Activated T-cell treated with anti-CD3 and anti-CD28 coated beads, Interleukin-2, amount 50 U/mL, for 72 hours (primary cell): ENCODE measurements around the gene CASP8AP2. TPM values are rescaled to one million over a fixed set of nuclear protein-coding genes. Genes with fewer than 3 reads are reported as not detected.
"Not testable (repeated sequence)": the region's sequence is repeated elsewhere in the genome, so short reads cannot be mapped to it uniquely, and the experiment has no call there.

ENCODE experiments used
- ATAC-seq, 2 donors: fragments of 150-1000 bp; cut with Tn5 transposase; replicated peaks in 1 of 2; 2 replicates each; pipeline ENCODE4 v1.10.0; 2021; ENCODE audit warnings: moderate library complexity in 2 of 2, mild to moderate bottlenecking in 1 of 2
- DNase-seq, 2 donors: peaks; one replicate each; pipeline ENCODE4 v3.0.0; 2021 to 2022; ENCODE audit warnings: mixed read lengths in 1 of 2
- H3K27ac Mint-ChIP-seq: one replicate; pipeline ENCODE4 v1.8.0; 2022; ENCODE audit warnings: mild to moderate bottlenecking, moderate library complexity, mixed read lengths
- H3K27me3 Mint-ChIP-seq: one replicate; pipeline ENCODE4 v1.8.0; 2022; ENCODE audit warnings: low read depth, mixed read lengths
- H3K36me3 Mint-ChIP-seq, 2 donors: one replicate each; pipeline ENCODE4 v1.8.0; 2022; ENCODE audit warnings: mixed read lengths in 2 of 2, mild to moderate bottlenecking in 1 of 2; ENCODE audit not compliant: insufficient read depth in 2 of 2
- H3K4me1 Mint-ChIP-seq: one replicate; pipeline ENCODE4 v1.8.0; 2022; ENCODE audit warnings: low read depth, mixed read lengths
- H3K4me3 Mint-ChIP-seq, 2 donors: one replicate each; pipeline ENCODE4 v1.8.0; 2022; ENCODE audit warnings: mild to moderate bottlenecking in 2 of 2, mixed read lengths in 2 of 2, moderate library complexity in 2 of 2
- H3K9me3 Mint-ChIP-seq, 2 donors: one replicate each; pipeline ENCODE4 v1.8.0; 2022; ENCODE audit warnings: mixed read lengths in 2 of 2
- total RNA-seq, 2 donors: library from RNA; stranded (reverse); gene quantifications; one replicate each; pipeline ENCODE4 v1.2.3, GENCODE V29; 2022

CASP8AP2 gene
- total RNA-seq, 2 donors from 2014 or later: 27.2 to 36.1 TPM

DNA sequence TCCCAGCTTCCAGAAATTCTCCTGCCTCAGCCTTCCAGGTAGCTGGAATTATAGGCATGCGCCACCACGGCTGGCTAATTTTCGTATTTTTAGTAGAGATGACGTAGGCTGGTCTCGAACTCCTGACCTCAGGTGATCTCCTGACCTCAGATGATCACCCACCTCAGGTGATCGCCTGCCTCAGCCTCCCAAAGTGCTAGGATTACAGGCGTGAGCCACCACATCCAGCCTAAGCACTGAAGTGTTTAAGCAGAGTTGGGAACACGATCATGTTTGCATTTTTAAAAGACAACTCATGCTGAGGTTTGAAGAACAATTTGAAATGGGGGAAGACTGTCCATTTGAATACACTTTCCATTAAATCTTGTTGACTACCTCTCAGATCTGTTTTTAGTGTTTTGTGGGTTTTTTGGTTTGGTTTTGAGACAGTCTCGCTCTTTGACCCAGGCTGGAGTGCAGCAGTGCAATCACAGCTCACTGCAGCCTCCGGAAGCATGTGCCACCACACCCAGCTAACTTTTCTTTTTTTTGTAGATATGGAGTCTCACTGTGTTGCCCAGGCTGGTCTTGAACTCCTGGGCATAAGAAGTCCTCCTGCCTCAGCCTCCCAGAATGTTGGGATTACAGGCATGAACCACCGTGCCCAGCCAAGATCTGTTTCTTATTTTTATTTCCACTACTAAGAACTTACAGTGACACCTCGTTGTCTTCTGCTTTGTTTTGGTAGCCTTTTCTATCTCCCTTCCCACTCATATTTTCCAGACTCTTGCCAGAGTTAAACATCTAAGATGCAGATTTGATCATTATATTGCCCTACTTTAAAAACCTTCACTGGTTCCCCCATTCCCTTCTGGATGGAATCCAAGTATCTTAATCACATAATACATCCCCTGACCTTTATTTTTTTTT lies 5.5 kb downstream of the CASP8AP2 start:
- Mint-ChIP-seq H3K36me3 (peaks cover 17 to 55% of the 10 kb centered on the region in 2 donors), H3K4me3 (peak overlapping the region; percentile 58 to 63), H3K9me3 (no peaks in the 10 kb centered on the region), H3K4me1 (peaks cover 62% of the 10 kb centered on the region), H3K27me3 (no peaks in the 10 kb centered on the region), H3K27ac (peak overlapping the region; percentile 21)
- DNase-seq (peak; percentile 60 to 63), ATAC-seq (peak; percentile 95 to 97)

DNA sequence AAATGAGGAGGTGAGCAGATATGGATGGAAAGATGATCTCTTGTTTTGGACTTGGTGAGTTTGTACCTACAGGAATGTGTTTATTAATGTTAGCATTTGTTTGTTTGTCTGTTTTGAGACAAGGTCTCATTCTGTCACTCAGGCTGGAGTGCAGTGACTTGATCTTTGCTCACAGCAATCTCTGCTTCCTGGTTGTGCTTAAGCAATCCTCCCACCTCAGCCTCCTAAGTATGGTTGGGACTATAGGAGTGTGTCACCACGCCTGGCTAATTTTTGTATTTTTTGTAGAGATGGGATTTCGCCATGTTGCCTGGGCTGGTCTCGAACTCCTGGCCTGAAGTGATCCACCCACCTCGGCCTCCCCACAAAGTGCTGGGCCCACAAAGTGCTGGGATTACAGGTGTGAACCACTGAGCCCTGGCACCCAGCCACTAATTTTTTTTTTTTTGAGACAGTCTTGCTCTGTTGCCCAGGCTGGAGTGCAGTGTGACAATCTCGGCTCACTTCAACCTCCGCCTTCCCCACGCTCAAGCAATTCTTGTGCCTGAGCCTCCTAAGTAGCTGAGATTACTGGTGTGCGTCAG lies 7.1 kb downstream of the CASP8AP2 start:
- DNase-seq (no peak), ATAC-seq (no peak)
- Mint-ChIP-seq H3K27me3 (no peaks in the 10 kb centered on the region), H3K27ac (no peak overlapping the region), H3K36me3 (peaks cover 16 to 48% of the 10 kb centered on the region in 2 donors), H3K4me3 (peak overlapping the region in 1 of 2 donors; percentile 10), H3K9me3 (no peaks in the 10 kb centered on the region), H3K4me1 (peaks cover 58% of the 10 kb centered on the region)

DNA sequence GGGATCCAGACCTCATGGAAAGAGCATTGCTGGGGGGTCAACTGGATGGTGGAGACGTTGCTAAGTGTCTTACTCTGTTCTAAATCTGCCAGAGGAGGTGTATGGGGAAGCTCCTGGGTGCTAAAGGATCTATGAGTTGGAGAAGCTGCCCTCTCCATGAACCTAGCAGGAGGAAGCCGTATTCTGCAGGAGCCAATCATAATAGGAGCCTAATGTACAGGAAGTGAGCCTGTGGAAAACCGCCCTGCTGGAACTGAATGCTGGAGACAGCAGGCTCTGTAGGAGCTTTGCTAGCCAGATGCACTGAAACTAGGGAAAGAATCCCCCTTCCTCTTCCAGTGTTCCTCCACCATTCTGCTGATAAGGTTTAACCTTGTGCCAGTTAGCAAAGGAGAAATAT lies 10.9 kb downstream of the CASP8AP2 start:
- H3K9me3 Mint-ChIP-seq: no peaks in the 10 kb centered on the region
- no peak overlapping the region for H3K4me3 Mint-ChIP-seq
- DNase-seq (no peak), ATAC-seq (no peak)
- no peaks in the 10 kb centered on the region for H3K27me3 Mint-ChIP-seq
- H3K4me1 Mint-ChIP-seq: peaks cover 45% of the 10 kb centered on the region
- peaks cover 11 to 20% of the 10 kb centered on the region in 2 donors for H3K36me3 Mint-ChIP-seq
- peak overlapping the region; percentile 16 for H3K27ac Mint-ChIP-seq

DNA sequence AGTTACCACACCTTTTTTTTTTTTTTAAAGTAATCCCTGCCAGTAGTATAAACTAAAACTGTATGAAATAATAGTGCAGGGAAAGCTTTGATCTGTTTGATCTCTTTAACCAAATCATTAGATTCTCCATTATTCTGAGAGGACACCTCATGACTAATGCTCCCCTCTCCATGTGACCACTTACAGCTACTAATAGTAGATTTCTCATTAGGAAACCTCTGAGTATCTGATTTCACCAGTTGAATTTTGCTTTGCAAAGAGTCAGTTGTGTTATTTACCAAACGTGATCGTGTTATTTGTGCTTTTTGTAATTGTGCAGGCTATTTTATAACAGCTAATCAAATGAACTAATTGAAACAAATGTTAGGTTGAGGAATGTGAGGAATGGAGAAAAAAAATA lies 12.5 kb downstream of the CASP8AP2 start:
- no peak overlapping the region for H3K27ac Mint-ChIP-seq
- ATAC-seq (no peak), DNase-seq (no peak)
- H3K36me3 Mint-ChIP-seq: peaks cover 6 to 12% of the 10 kb centered on the region in 2 donors
- no peak overlapping the region for H3K4me3 Mint-ChIP-seq
- peaks cover 31% of the 10 kb centered on the region for H3K4me1 Mint-ChIP-seq
- H3K27me3 Mint-ChIP-seq: no peaks in the 10 kb centered on the region
- no peaks in the 10 kb centered on the region for H3K9me3 Mint-ChIP-seq

DNA sequence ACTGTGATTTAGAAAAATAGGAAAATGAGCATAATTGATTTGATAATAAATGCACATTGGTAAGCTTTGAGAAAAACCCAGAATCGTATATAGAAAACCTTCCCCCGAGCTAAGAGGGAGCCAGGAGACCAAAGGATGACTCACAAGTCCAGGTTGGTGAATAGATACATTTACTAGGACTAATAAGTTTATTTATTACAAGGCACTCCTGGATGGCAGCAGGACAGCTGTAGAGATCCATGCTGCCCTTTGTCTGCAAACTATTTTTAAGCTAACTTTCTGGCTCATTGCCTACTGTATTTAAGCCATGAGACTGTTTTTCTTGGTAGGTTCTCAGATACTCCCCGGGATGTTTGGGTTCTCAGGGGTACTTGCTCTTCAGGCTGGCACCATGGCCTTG lies 13.4 kb downstream of the CASP8AP2 start:
- Mint-ChIP-seq H3K4me3 (no peak overlapping the region), H3K27me3 (no peaks in the 10 kb centered on the region), H3K27ac (peak overlapping the region; percentile 53), H3K9me3 (no peaks in the 10 kb centered on the region), H3K4me1 (peaks cover 31% of the 10 kb centered on the region), H3K36me3 (peaks cover 6 to 12% of the 10 kb centered on the region in 2 donors)
- no peak for ATAC-seq
- no peak for DNase-seq

DNA sequence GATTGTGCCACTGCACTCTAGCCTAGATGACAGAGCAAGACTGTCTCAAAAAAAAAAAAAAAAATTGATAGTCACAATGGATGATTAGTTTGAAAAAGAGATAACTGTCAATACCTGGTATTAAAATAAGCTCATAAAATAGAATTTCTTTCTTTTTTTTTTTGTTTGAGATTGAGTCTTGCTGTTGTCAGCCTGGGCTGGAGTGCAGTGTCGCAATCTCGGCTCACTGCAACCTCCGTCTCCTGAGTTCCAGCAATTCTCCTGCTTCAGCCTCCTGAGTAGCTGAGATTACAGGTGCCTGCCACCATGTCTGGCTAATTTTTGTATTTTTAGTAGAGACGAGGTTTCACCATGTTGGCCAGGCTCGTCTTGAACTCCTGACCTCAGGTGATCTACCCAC lies 17.8 kb downstream of the CASP8AP2 start:
- not testable (repeated sequence) for H3K9me3 Mint-ChIP-seq, H3K27me3 Mint-ChIP-seq, H3K27ac Mint-ChIP-seq, H3K4me1 Mint-ChIP-seq, DNase-seq, ATAC-seq, H3K4me3 Mint-ChIP-seq
- peaks cover 2 to 20% of the 10 kb centered on the region in 2 donors for H3K36me3 Mint-ChIP-seq

DNA sequence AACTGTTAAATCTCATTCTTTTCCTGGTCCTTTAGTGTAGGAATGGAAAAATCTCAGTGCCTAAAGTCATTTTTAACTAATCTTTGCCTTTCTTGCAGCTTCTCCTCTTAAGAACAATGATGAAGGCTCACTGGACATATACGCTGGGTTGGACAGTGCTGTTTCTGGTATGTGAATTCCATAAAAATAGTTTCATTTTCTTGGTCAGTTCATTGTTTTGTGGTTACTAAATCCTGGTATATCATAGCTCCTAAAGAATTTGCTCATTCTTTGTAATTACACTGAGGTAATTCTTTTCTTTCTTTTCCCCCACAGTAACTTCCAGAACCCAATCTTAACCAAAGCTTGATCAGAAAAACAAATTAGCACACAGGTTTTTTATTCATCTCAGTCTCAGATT lies 23.4 kb downstream of the CASP8AP2 start:
- H3K4me3 Mint-ChIP-seq: no peak overlapping the region
- H3K4me1 Mint-ChIP-seq: no peaks in the 10 kb centered on the region
- DNase-seq (no peak), ATAC-seq (no peak)
- no peaks in the 10 kb centered on the region for H3K27me3 Mint-ChIP-seq
- H3K36me3 Mint-ChIP-seq: peaks cover 5 to 41% of the 10 kb centered on the region in 2 donors
- peak overlapping the region; percentile 59 for H3K27ac Mint-ChIP-seq
- no peaks in the 10 kb centered on the region for H3K9me3 Mint-ChIP-seq

DNA sequence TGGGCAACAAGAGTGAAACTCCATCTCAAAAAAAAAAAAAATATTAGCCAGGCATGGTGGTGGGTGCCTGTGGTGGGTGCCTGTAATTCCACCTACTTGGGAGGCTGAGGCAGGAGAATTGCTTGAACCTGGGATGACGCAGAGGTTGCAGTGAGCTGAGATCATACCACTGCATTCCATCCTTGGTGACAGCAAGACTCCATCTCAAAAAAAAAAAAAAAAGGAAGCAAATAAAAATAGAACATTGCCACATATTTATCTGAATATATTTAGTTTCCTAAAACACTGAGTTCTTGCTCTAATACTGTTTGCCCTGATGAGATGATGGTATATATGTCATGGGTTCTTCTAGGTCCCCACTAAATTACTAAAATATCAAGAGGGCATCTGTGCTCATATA lies 28.4 kb downstream of the CASP8AP2 start:
- DNase-seq: no peak
- peaks cover 25 to 57% of the 10 kb centered on the region in 2 donors for H3K36me3 Mint-ChIP-seq
- H3K27me3 Mint-ChIP-seq: no peaks in the 10 kb centered on the region
- H3K4me1 Mint-ChIP-seq: peaks cover 7% of the 10 kb centered on the region
- peaks cover 3 to 4% of the 10 kb centered on the region in 2 donors for H3K9me3 Mint-ChIP-seq
- ATAC-seq: no peak
- H3K4me3 Mint-ChIP-seq: no peak overlapping the region
- no peak overlapping the region for H3K27ac Mint-ChIP-seq

DNA sequence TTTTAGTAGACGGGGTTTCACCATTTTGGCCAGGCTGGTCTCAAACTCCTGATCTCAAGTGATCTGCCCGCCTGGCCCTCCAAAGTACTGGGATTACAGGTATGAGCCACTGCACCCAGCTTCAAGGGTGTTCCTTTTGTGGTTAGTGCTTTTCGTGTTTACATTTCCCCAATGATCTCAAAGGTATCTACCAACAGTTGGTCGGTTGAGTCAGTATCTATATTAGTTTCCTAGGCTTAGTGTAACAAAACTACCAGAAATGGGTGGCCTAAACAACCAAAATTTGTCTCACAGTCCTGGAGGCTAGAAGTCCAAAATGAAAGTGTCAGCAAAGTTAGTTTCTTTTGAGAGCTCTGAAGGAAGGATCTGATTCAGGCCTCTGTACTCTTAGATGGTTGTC lies 30.1 kb downstream of the CASP8AP2 start:
- Mint-ChIP-seq H3K9me3 (peaks cover 3 to 4% of the 10 kb centered on the region in 2 donors), H3K4me1 (peaks cover 7% of the 10 kb centered on the region), H3K27ac (peak overlapping the region; percentile 91), H3K27me3 (no peaks in the 10 kb centered on the region), H3K36me3 (peaks cover 27 to 55% of the 10 kb centered on the region in 2 donors), H3K4me3 (peak overlapping the region in 1 of 2 donors; percentile 55)
- ATAC-seq (peak; percentile 88 to 96), DNase-seq (peak; percentile 16 to 24)

DNA sequence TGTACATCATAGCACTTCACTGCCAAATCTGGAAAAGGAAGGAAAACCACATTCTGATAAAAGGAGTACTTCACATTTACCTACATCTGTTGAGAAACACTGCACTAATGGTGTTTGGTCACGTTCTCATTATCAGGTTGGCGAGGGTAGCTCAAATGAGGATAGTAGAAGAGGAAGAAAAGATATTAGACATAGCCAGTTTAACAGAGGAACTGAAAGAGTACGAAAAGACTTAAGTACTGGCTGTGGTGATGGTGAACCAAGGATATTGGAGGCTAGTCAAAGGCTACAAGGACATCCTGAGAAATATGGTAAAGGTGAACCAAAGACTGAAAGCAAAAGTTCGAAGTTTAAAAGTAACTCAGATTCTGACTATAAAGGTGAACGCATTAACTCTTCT lies 32.6 kb downstream of the CASP8AP2 start:
- ATAC-seq (no peak), DNase-seq (no peak)
- peaks cover 30 to 56% of the 10 kb centered on the region in 2 donors for H3K36me3 Mint-ChIP-seq
- peaks cover 7% of the 10 kb centered on the region for H3K4me1 Mint-ChIP-seq
- H3K9me3 Mint-ChIP-seq: peaks cover 4% of the 10 kb centered on the region in 2 donors
- H3K27me3 Mint-ChIP-seq: no peaks in the 10 kb centered on the region
- peak overlapping the region in 1 of 2 donors; percentile 30 for H3K4me3 Mint-ChIP-seq
- H3K27ac Mint-ChIP-seq: peak overlapping the region; percentile 77

DNA sequence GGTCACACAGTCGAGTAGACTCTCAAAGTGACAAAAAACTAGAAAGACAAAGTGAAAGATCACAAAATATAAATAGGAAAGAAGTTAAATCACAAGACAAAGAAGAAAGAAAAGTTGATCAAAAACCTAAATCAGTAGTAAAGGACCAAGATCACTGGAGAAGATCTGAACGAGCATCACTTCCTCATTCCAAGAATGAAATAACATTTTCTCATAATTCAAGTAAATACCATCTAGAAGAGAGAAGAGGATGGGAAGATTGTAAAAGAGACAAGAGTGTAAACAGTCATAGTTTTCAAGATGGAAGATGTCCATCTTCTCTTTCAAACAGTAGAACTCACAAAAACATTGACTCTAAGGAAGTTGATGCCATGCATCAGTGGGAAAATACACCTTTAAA lies 33.0 kb downstream of the CASP8AP2 start:
- H3K27ac Mint-ChIP-seq: peak overlapping the region; percentile 77
- no peak for DNase-seq
- ATAC-seq: no peak

DNA sequence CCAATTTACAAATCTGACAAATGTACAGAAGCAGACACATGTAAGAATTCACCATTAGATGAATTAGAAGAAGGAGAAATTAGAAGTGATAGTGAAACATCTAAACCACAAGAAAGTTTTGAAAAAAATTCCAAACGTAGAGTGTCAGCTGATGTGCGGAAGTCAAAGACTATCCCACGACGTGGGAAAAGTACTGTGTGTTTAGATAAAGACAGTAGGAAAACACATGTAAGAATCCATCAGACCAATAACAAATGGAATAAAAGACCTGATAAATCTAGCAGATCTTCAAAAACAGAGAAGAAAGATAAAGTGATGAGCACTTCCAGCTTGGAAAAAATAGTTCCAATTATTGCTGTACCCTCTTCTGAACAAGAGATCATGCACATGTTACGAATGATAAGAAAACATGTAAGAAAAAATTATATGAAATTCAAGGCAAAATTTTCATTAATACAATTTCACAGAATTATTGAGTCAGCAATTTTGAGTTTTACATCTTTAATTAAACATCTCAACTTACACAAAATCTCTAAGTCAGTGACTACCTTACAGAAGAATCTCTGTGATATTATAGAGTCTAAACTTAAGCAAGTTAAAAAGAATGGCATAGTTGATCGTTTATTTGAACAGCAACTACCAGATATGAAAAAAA lies 36.5 kb downstream of the CASP8AP2 start:
- Mint-ChIP-seq H3K4me1 (peaks cover 7% of the 10 kb centered on the region), H3K36me3 (peaks cover 29 to 64% of the 10 kb centered on the region in 2 donors), H3K9me3 (peaks cover 4% of the 10 kb centered on the region in 2 donors), H3K4me3 (no peak overlapping the region), H3K27ac (no peak overlapping the region), H3K27me3 (no peaks in the 10 kb centered on the region)
- ATAC-seq (no peak), DNase-seq (no peak)

More for the DNA sequence above, 33.0 kb downstream of the CASP8AP2 start:
- H3K4me3 Mint-ChIP-seq: peak overlapping the region in 1 of 2 donors; percentile 7
- H3K9me3 Mint-ChIP-seq: peaks cover 4% of the 10 kb centered on the region in 2 donors
- peaks cover 7% of the 10 kb centered on the region for H3K4me1 Mint-ChIP-seq
- peaks cover 30 to 60% of the 10 kb centered on the region in 2 donors for H3K36me3 Mint-ChIP-seq
- no peaks in the 10 kb centered on the region for H3K27me3 Mint-ChIP-seq

DNA sequence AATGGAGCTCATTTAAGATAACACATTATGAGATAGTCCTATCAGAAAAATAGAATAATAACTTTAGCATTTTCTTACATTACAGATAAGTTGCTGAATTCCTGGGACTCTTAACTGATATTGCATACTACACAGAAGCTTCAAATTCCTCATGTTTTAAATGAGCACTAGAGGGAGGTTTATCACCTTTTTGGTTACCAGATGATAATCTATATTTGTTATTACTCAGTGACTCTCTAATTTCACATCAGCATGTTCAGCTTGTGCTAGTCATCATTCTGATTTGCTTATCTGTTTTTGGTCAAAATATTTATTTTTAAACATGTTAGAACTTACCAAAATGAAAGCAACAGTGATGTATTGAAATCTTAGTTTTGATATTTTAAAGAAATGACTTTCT lies 44.0 kb downstream of the CASP8AP2 start:
- H3K4me3 Mint-ChIP-seq: no peak overlapping the region
- no peaks in the 10 kb centered on the region for H3K4me1 Mint-ChIP-seq
- ATAC-seq (peak in 1 of 2 donors; percentile 43), DNase-seq (no peak)
- H3K9me3 Mint-ChIP-seq: no peaks in the 10 kb centered on the region
- no peak overlapping the region for H3K27ac Mint-ChIP-seq
- no peaks in the 10 kb centered on the region for H3K27me3 Mint-ChIP-seq
- H3K36me3 Mint-ChIP-seq: peaks cover 3 to 12% of the 10 kb centered on the region in 2 donors
